Neuron (in vitro differentiated cells): Measurements from ENCODE around the gene NUDT3.
"Not testable (repeated sequence)": the region's sequence is repeated elsewhere in the genome, so short reads cannot be mapped to it uniquely, and the experiment has no call there.

Source experiments
- H2AFZ ChIP-seq: one replicate; pipeline ENCODE4 v1.6.1; 2013; ENCODE audit warnings: low read depth, mild to moderate bottlenecking, inconsistent platforms, low read length, moderate library complexity
- H3K27me3 ChIP-seq: one replicate; pipeline ENCODE4 v1.6.1; 2013; ENCODE audit warnings: low read length; ENCODE audit not compliant: insufficient read depth
- H3K36me3 ChIP-seq: one replicate; pipeline ENCODE4 v1.6.1; 2013; ENCODE audit warnings: low read length; ENCODE audit not compliant: insufficient read depth
- H3K4me1 ChIP-seq: one replicate; pipeline ENCODE4 v1.6.1; 2013; ENCODE audit warnings: low read length; ENCODE audit not compliant: insufficient read depth
- H3K4me3 ChIP-seq: 2 replicates; pipeline ENCODE4 v1.5.1; 2013; ENCODE audit warnings: mild to moderate bottlenecking, low read length, moderate library complexity
- H3K9me3 ChIP-seq: one replicate; pipeline ENCODE4 v1.6.1; 2013; ENCODE audit warnings: low read length

Gene NUDT3

DNA sequence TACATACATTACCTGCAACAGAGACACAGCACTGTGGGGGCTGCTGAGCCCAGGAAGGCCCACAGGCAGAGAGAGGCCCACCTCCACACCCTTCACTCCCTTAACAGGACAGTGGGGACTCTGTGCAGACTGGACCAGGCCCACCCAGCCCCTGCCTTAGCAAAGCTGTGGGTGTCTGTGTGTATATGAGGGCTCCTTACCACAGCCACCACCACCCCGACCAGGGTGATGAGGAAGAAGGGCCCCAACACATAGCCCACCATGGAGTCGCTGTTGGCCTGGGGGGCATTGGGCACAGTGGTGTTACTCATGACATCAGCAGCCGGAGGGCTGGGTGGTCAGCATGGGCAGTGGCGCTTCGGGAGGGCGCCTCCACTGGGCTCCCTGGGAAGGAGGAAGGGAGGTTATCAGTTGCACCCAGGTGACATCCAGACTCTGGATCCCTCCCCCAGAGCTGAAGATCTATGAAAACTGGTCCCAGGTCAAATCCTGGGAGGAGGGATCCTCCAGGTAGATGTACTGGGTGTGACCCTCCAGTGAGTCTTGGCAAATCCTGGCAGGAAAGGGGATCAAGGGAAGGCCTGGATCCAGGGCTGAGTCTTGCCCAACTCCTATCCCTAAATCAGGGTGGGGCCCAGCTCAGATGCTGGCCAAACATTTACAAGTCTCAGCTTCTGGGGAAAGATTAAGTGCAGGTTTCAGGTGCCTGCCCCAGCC is 144.8 kb downstream of the NUDT3 start:
- Histone ChIP-seq H3K4me1 (peaks cover 12% of the 10 kb centered on the region), H3K27me3 (no peaks in the 10 kb centered on the region), H3K36me3 (peaks cover 16% of the 10 kb centered on the region), H3K4me3 (peak overlapping the region; percentile 70), H3K9me3 (no peaks in the 10 kb centered on the region), H2AFZ (no peak overlapping the region)

DNA sequence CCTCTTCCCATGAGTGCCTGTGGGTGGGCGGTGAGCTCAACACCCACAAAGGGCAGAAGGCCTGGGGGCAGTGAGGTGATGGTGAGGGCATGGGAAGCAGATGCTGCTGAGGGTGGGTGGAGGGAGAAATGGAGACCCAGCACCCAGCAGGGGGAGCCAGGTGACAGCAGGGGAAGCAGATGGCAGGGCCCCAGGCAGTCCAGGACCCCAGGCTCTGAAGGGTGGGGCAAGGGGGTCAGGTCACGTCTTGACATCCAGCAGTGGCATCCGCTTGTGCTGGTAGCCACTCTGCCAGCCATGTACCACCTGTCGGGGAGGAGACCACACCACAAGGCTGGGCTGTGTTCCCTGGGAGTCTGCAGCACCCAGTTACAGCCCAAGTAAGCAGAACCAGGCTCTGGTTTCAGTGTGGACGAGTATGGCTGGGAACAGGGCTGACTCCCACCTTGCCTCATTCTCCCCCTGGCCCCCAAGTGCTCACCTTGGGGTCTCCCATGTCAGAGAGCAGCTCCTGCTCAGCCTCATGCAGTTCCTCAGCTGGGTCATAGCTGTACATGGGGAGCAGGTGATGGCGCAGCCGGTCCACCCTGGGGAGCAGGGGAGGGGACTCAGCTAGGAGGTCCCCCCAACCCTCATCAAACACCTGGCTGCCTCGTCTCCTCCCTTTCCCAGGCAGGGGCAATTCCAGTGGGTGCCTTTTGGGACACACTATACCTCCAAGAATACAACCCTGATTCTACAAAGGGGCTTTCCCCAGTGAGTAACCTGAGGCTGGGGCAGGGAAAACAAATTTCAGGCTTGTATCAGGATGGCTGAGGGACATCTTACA is 145.7 kb downstream of the NUDT3 start:
- Histone ChIP-seq H3K4me1 (peaks cover 12% of the 10 kb centered on the region), H3K27me3 (no peaks in the 10 kb centered on the region), H3K36me3 (peaks cover 23% of the 10 kb centered on the region), H3K4me3 (no peak overlapping the region), H3K9me3 (no peaks in the 10 kb centered on the region), H2AFZ (no peak overlapping the region)

DNA sequence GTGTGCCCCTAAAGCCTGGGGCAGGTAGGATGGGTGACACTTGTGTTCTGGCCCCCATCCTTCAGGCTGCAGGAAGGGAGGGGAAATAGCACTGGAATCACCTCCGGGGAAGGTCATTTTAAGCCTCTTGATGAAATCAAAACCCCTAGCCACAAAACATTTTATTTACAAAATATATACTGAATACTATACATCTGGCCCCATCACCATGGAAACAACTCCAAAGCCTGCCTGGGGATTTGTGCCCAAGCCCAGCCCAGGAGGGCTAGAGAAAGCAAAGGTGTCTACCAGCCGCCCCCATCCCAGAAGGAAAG is 146.3 kb downstream of the NUDT3 start:
- no peaks in the 10 kb centered on the region for H3K9me3 ChIP-seq
- H2AFZ ChIP-seq = no peak overlapping the region
- H3K4me1 ChIP-seq = peaks cover 12% of the 10 kb centered on the region
- H3K4me3 ChIP-seq = no peak overlapping the region
- H3K36me3 ChIP-seq = peaks cover 29% of the 10 kb centered on the region
- H3K27me3 ChIP-seq = no peaks in the 10 kb centered on the region

DNA sequence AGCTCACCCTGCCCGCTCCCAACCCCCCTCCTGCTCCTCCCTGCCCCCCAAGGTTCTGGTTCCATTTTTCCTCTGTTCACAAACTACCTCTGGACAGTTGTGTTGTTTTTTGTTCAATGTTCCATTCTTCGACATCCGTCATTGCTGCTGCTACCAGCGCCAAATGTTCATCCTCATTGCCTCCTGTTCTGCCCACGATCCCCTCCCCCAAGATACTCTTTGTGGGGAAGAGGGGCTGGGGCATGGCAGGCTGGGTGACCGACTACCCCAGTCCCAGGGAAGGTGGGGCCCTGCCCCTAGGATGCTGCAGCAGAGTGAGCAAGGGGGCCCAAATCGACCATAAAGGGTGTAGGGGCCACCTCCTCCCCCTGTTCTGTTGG is 146.7 kb downstream of the NUDT3 start:
- not testable (repeated sequence) for H2AFZ ChIP-seq, H3K27me3 ChIP-seq, H3K9me3 ChIP-seq, H3K4me3 ChIP-seq
- peaks cover 12% of the 10 kb centered on the region for H3K4me1 ChIP-seq
- peaks cover 32% of the 10 kb centered on the region for H3K36me3 ChIP-seq

DNA sequence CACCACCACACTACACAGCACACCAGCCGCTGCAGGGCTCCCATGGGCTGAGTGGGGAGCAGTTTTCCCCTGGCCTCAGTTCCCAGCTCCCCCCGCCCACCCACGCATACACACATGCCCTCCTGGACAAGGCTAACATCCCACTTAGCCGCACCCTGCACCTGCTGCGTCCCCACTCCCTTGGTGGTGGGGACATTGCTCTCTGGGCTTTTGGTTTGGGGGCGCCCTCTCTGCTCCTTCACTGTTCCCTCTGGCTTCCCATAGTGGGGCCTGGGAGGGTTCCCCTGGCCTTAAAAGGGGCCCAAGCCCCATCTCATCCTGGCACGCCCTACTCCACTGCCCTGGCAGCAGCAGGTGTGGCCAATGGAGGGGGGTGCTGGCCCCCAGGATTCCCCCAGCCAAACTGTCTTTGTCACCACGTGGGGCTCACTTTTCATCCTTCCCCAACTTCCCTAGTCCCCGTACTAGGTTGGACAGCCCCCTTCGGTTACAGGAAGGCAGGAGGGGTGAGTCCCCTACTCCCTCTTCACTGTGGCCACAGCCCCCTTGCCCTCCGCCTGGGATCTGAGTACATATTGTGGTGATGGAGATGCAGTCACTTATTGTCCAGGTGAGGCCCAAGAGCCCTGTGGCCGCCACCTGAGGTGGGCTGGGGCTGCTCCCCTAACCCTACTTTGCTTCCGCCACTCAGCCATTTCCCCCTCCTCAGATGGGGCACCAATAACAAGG is 147.3 kb downstream of the NUDT3 start:
- Histone ChIP-seq H3K36me3 (peaks cover 36% of the 10 kb centered on the region), H3K4me1 (peaks cover 12% of the 10 kb centered on the region)
- not testable (repeated sequence) for H2AFZ ChIP-seq, H3K27me3 ChIP-seq, H3K9me3 ChIP-seq, H3K4me3 ChIP-seq

DNA sequence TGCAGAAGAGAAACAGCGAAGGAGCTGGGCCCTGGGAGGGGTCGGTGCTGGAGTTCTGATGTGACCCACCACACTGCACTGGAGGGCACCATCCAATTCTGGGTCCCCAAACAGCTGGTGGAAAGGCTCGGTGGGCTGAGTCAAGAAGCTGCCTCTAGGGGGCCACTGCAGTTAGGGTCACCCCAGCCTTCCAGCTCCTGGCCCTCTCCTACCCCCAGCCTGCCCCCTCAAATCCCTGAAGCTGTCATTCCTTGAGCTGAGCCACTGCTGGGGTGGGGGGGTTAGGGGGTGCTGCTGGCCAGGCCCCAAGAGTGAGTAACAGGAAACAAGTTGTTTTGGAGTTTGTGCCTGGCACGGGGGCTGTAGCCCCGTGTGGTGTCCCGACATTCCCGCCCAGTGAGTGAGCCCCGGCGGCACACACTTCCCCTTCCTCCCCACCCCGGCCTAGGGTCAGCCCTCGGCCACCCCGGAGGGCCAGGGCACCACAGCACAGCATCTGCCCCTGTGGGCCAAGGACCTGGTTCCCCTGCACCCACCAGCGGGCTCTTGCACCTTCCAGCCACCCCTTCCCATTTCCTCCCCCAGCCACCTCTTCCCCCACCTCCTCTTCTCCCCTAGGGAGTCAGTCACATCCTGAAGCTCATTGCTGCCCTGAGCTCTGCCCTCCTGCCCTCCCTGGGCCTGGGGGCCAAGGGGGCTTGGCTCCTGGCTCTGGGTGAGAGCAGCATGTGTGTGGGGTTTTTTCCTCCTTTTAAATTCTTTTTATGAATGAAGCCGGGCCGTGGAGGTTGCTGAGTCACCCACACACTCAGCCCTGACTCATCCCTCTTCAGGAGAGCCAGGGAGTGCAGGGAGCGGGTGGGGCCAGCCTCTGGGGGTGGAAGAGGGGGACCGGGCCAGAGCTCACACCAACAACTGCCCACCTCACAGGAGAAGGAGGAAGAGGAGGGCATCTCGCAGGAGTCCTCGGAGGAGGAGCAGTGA is 148.3 kb downstream of the NUDT3 start:
- Histone ChIP-seq H3K36me3 (peaks cover 38% of the 10 kb centered on the region), H3K27me3 (no peaks in the 10 kb centered on the region), H3K4me3 (no peak overlapping the region), H2AFZ (no peak overlapping the region), H3K9me3 (no peaks in the 10 kb centered on the region), H3K4me1 (peaks cover 12% of the 10 kb centered on the region)

DNA sequence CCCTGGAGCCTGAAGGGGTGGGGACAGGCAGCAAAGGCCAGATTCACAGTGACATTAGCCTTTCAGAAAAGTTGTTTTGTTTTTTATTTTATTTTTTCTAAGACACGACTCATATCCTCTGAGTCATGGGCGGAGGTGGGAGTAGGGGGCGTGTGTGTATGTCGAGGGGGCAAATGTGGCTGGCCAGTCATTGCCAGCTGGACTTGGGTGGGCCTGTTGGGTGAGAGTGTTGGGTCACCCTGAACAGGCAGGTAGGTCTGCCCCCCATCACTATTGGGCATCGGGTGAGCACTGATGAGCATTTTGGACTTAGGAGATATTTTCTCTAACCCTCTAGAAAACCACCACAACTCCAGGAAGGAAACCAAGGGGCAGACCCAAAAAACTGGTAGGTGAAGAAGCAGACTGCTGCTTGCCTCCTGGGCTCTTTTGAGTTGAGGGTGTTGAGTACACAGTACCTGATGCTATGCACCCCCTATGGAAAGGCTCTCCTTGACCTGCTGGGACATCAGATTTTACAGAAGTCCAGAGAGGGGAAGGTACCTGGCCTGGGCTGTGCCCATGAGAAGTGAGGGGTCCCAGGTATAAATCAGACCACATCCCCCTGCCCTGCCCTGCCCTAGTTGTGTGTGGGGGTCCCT is 149.2 kb downstream of the NUDT3 start:
- peaks cover 16% of the 10 kb centered on the region for H3K4me1 ChIP-seq
- peaks cover 38% of the 10 kb centered on the region for H3K36me3 ChIP-seq
- no peaks in the 10 kb centered on the region for H3K9me3 ChIP-seq
- no peaks in the 10 kb centered on the region for H3K27me3 ChIP-seq
- H2AFZ ChIP-seq = no peak overlapping the region
- H3K4me3 ChIP-seq = no peak overlapping the region

DNA sequence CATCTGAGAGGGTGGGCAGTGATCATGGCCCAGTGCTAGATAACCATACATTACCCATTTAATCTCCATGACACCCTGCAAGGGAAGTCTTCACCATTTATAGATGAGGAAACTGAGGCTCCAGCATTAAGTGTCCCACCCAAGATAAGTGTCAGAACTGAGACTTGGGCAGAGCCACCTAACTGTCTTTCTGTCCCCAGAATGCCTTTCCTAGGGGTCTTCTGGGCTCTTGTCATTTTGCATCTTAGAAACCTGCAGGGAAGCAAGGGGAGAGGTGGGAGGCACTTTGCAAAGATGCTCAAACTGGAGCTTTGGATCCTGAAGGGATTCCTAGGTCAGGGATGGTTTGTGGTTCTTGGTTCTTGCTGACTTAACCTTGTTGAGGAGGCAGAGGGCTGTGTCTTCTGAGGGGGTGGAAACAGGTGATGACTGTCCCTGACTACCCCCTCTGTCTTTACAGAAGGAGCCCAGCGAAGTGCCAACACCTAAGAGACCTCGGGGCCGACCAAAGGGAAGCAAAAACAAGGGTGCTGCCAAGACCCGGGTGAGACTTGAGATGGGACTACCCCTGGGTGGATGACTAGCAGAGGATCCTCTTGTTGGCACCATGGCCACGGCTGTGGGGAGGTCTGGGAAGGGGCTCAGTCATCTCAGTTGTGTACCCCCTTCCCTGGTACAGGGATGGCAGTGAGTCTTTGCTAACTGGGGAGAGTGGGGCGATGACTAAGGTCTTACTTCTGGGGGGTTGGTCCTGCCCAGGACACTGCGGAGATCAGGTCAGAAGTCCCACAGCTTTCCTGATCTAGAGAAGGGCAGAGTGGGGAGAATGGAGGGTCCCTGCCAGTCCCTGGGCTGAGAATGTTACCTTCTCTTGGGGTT is 150.0 kb downstream of the NUDT3 start:
- Histone ChIP-seq H2AFZ (no peak overlapping the region), H3K4me3 (no peak overlapping the region), H3K36me3 (peaks cover 38% of the 10 kb centered on the region), H3K4me1 (peaks cover 12% of the 10 kb centered on the region), H3K27me3 (no peaks in the 10 kb centered on the region), H3K9me3 (no peaks in the 10 kb centered on the region)

DNA sequence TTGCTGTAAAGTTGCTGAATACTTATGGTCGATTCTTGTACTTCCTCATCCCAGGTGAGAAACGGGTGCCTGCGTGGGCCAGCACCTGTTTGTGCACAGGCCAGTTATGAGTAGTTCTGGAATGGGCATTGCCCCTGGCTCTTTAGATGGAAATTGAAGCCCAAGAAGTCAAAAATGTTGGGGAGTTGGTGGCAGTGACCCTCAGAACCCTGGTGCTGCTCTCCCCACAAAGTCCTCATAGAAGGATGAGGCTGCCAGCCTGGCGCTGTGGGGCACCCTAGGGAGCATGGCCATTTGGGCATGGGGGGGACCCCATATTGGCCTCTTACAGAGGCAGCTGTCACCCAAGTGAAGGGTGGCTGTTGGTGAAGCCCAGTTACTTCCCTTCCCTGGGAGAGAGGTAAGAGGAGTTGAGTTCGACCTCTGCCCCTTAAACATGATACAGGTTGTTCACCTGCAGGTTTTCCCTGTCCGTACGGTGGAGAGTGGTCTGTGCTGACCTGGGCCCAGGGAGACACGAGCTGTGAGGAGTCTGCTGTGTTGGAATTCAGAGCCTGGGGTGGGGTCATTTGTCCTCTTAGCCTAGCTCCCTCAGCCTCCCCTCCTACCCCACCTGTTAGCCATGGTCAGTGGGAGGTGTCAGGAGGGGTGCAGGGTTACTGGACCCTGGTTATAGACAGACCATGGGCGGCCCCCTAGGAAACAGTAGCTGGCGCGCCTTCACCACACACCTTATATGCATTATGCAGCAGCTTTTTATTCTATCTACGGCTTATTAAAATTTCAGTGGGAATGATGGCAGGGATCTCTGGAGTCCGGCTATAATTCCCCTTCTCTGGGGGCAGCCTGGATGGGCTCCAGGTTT is 150.9 kb downstream of the NUDT3 start:
- Histone ChIP-seq H3K36me3 (peaks cover 37% of the 10 kb centered on the region), H3K4me1 (peaks cover 12% of the 10 kb centered on the region), H3K9me3 (no peaks in the 10 kb centered on the region), H3K4me3 (no peak overlapping the region), H3K27me3 (no peaks in the 10 kb centered on the region), H2AFZ (no peak overlapping the region)

DNA sequence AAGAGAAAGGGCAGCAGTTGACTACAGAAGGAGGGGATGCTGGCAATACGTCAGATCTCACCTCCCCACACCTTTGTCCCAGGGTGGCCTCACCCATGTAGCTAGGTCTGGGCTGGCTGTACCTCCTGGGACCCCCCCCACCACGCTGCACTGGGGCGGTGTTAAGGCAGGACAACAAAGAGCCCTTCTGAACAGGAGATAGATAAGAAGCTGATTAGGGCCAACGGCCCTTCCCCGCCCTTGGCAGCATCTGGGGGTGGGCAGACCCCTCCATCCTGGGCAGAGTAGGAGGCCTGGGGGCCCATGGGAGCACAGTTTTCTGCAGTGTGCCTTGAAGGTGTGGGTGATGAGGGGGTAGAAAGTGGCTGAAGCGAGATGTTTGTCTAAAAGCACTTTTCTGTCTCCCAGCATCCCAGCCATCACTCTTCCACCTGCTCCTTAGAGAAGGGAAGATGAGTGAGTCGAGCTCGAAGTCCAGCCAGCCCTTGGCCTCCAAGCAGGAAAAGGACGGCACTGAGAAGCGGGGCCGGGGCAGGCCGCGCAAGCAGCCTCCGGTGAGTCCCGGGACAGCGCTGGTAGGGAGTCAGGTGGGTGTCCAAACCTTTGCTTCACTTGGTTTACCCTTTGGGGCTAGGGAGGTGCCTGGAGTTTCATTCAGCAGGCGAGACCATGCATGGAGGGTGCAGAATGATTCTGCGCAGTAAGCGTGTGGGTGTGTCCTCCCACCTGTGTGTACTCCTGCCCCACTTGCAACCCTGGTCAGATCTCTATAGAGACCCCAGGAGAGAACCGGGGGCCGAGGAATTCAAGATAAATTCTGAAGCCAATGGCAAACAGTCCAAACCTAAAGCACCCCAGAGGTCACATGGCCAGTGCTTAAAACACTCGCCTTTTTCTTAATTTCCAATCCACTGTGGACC is 151.9 kb downstream of the NUDT3 start:
- Histone ChIP-seq H3K4me1 (peaks cover 12% of the 10 kb centered on the region), H3K36me3 (peaks cover 33% of the 10 kb centered on the region), H3K27me3 (no peaks in the 10 kb centered on the region), H3K4me3 (no peak overlapping the region), H3K9me3 (no peaks in the 10 kb centered on the region), H2AFZ (no peak overlapping the region)
